ENCODE data around the gene GPS2. TPM values are rescaled to one million over a fixed set of nuclear protein-coding genes. Genes with fewer than 3 reads are reported as not detected.

The GPS2 gene
- total and polyA plus RNA-seq, 12 donors, result 49.1 to 105 (median 58.8) TPM

GRCh38 chr17:7307686-7308624, 7.2 kb downstream of the GPS2 start:
- peak in 4 of 8 donors; percentile 14 to 41 (median 30) for ATAC-seq
- H3K27ac ChIP-seq, result peak overlapping the region; percentile 87 to 100 (median 98)
- H3K9me3 ChIP-seq, result no peaks in the 10 kb centered on the region
- peak in 1 of 2 donors; percentile 64 for DNase-seq
- intact Hi-C loops (cut with DNase I), result loop anchor here in 5 of 10 donors (1.0 to 10.0 kb wide), 7 partner anchors 21 to 264 kb away; partner anchors contain the start of genes GABARAP (in 2 of the 5), CLDN7 (in 1 of the 5), NEURL4 (in 1 of the 5) and SLC16A11 (in 1 of the 5)
- TF ChIP-seq, protein P1, sequence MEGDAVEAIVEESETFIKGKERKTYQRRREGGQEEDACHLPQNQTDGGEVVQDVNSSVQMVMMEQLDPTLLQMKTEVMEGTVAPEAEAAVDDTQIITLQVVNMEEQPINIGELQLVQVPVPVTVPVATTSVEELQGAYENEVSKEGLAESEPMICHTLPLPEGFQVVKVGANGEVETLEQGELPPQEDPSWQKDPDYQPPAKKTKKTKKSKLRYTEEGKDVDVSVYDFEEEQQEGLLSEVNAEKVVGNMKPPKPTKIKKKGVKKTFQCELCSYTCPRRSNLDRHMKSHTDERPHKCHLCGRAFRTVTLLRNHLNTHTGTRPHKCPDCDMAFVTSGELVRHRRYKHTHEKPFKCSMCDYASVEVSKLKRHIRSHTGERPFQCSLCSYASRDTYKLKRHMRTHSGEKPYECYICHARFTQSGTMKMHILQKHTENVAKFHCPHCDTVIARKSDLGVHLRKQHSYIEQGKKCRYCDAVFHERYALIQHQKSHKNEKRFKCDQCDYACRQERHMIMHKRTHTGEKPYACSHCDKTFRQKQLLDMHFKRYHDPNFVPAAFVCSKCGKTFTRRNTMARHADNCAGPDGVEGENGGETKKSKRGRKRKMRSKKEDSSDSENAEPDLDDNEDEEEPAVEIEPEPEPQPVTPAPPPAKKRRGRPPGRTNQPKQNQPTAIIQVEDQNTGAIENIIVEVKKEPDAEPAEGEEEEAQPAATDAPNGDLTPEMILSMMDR (IDR thresholded peaks at IDR 0.05), result peak in 2 of 9 donors; percentile 11 to 37
- H3K4me3 ChIP-seq, result peak overlapping the region; percentile 76 to 98 (median 91)
- H3K27me3 ChIP-seq, result no peaks in the 10 kb centered on the region
- peaks cover 0 to 38% (median 33%) of the 10 kb centered on the region in 9 donors for H3K36me3 ChIP-seq
- 0 to 1% methylated on average over 69 to 104 of the region's 104 CpGs for WGBS, 2 donors
- peaks cover 1 to 50% (median 35%) of the 10 kb centered on the region in 9 donors for H3K4me1 ChIP-seq

DNA sequence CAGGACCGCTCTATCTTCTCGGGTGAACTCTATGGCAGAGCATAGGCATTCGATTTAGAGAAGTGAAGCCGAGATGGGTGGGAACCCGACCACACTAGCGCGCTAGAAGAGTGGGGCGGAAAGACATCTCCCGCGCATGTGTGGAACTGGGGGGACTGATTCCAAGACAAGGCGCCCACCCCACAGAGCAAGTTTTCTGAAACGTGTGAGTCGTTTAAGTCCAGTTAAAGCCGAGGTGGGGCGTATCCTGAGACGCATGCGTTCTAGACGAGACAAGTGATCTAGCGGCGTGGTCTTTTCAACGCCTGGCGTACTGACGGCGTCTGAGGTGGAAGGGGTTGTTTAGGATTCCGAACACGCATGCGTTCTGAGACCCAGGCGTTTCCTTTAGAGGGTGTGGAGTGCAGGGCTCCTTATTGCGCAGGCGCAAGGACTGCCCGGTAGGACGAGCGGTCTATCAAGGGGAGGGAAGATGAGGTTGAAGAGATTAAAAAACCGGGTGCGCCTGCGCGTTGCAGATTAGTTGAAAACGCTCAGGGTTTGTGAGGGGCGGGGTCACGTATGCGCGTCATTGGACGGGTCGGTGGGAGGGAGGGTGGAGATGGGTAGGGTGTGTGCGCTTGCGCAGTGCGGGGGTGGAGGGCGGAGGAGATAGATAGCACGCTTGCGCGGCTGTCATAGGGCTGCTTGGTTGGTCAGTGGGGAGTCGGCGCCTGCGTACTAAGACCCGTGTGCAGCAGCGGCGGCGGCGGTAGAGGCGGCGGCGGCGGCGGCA, 8.1 kb downstream of the GPS2 start, which contains the start of gene EIF5A:
EIF5A (plus strand) TSS at position 718 of the 775 bp plus-strand sequence. CDS start 2,008 bp downstream, outside the sequence.
- DNase-seq (peak; percentile 100), ATAC-seq (peak; percentile 91 to 97 (median 95))
- TF ChIP-seq, protein P1 (IDR thresholded peaks at IDR 0.05), result no peak
- peak within 1 kb of the TSS; percentile 76 to 98 (median 91) for H3K4me3 ChIP-seq
- peaks cover 0 to 29% (median 24%) of the 10 kb centered on the region in 9 donors for H3K36me3 ChIP-seq
- peaks cover 0 to 43% (median 29%) of the 10 kb centered on the region in 9 donors for H3K4me1 ChIP-seq
- intact Hi-C loops (cut with DNase I), result loop anchor here in 5 of 10 donors (1.0 to 10.0 kb wide), 7 partner anchors 22 to 265 kb away; partner anchors contain the start of genes GABARAP (in 2 of the 5), CLDN7 (in 1 of the 5), NEURL4 (in 1 of the 5) and SLC16A11 (in 1 of the 5)
- H3K9me3 ChIP-seq, result no peaks in the 10 kb centered on the region
- WGBS, 2 donors, result 0 to 1% methylated on average over 58 to 64 of the region's 64 CpGs
- H3K27ac ChIP-seq, result peak within 1 kb of the TSS; percentile 87 to 100 (median 98)
- H3K27me3 ChIP-seq, result no peaks in the 10 kb centered on the region

- H3K36me3 ChIP-seq, result peaks cover 0 to under 1% (median 0%) of the 10 kb centered on the region in 9 donors
- DNase-seq (no peak), ATAC-seq (no peak)
- TF ChIP-seq, protein P1 (IDR thresholded peaks at IDR 0.05), result no peak
- peaks cover 0 to 17% (median 12%) of the 10 kb centered on the region in 9 donors for H3K4me1 ChIP-seq
- WGBS, 2 donors, result 96 to 99% methylated on average over 7 of the region's 7 CpGs
- no peaks in the 10 kb centered on the region for H3K27me3 ChIP-seq
- H3K4me3 ChIP-seq, result no peak overlapping the region
- no peaks in the 10 kb centered on the region for H3K9me3 ChIP-seq
- no peak overlapping the region for H3K27ac ChIP-seq
- intact Hi-C loops (cut with DNase I), result loop anchor here in 1 of 10 donors (10.0 kb wide), 1 partner anchor 259 kb away; the partner anchor contains the start of gene SLC16A11
Measured at GRCh38 chr17:7304179-7304578, 11.0 kb downstream of the GPS2 start.

Measured in heart right ventricle (tissue), 16 donors.